Activated T-helper 1 cell treated with anti-CD3 and anti-CD28 coated beads, Interleukin-12 subunit alpha, Interleukin-12 subunit beta, Interleukin-2, Interleukin-4 antibody, amounts not matched to agents 30 ng/mL and 10 ng/mL and 1 ng/mL, durations not matched to agents 14 hours and 24 hours and 36 hours (primary cell): Measurements from ENCODE around the gene DLD. TPM values are rescaled to one million over a fixed set of nuclear protein-coding genes. Genes with fewer than 3 reads are reported as not detected.
"Not testable (repeated sequence)": the region's sequence is repeated elsewhere in the genome, so short reads cannot be mapped to it uniquely, and the experiment has no call there.

ENCODE experiments used
- DNase-seq: peaks from one replicate; pipeline ENCODE4 v3.0.0; 2021; ENCODE audit warnings: low spot score
- H3K27ac Mint-ChIP-seq: one replicate; pipeline ENCODE4 v1.8.0; 2021; ENCODE audit warnings: mild to moderate bottlenecking, mixed read lengths
- H3K27me3 Mint-ChIP-seq: one replicate; pipeline ENCODE4 v1.8.0; 2022; ENCODE audit warnings: mild to moderate bottlenecking, moderate library complexity, mixed read lengths; ENCODE audit not compliant: insufficient read depth
- H3K36me3 Mint-ChIP-seq: one replicate; pipeline ENCODE4 v1.8.0; 2021; ENCODE audit warnings: low read depth, mixed read lengths
- H3K4me1 Mint-ChIP-seq: one replicate; pipeline ENCODE4 v1.8.0; 2021; ENCODE audit warnings: low read depth, mixed read lengths
- H3K4me3 Mint-ChIP-seq: one replicate; pipeline ENCODE4 v1.8.0; 2021; ENCODE audit warnings: mild to moderate bottlenecking, moderate library complexity, mixed read lengths
- H3K9me3 Mint-ChIP-seq: one replicate; pipeline ENCODE4 v1.8.0; 2021; ENCODE audit warnings: mixed read lengths
- intact Hi-C: fragments of 100-400 bp; cut with micrococcal nuclease; formaldehyde crosslinking; loops from one replicate; pipeline ENCODE4 v1.15.1; 2024
- total RNA-seq: library from RNA; stranded (reverse); gene quantifications from 2 replicates; pipeline ENCODE4 v1.2.3, GENCODE V29; 2022

The DLD gene
- total RNA-seq, 1 donor from 2014 or later, result 98.6 TPM

DNA sequence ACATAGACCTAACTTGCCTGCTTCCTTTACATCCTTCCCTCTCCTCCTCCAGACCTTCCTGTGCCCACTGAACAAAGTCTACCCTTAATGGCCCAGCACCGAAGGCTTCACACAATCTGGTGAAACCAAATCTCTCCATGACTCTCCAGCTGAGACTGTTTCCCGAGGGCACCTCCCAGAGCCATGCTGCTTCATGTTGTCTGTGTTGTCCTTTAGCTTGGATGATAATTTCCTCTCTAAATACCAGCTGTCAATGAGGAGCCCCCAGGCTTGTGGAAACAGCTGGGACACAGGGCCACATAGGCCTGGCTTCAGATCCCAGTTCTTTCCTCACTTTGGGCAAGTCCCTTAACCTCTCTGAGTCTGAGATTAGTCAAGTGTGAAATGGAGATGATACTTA lies 54.3 kb downstream of the DLD start:
- no peak overlapping the region for H3K4me3 Mint-ChIP-seq
- no peaks in the 10 kb centered on the region for H3K27me3 Mint-ChIP-seq
- H3K27ac Mint-ChIP-seq, result no peak overlapping the region
- no peaks in the 10 kb centered on the region for H3K4me1 Mint-ChIP-seq
- no peak for DNase-seq
- no peaks in the 10 kb centered on the region for H3K9me3 Mint-ChIP-seq
- H3K36me3 Mint-ChIP-seq, result peaks cover 3% of the 10 kb centered on the region
- intact Hi-C loops, result no loop called here

DNA sequence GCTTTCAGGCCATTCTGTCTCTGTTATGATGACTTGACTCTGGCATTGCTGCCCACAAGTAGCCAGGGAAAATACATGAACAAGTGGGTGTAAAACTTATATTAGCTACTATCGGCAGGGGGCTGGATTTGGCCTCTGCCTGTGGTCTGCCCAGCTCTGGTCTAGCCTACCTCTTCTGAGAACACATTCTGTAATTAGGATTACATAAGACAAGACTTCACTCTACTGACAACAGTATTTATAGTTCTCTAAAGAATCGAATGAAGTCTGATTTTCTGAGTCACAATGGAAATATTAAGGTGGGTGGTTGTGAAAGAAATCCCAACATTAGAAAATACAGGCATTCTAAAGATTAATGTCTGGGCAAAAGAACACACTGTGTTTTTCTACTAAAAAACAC lies 55.5 kb downstream of the DLD start:
- H3K36me3 Mint-ChIP-seq, result no peaks in the 10 kb centered on the region
- intact Hi-C loops, result no loop called here
- no peaks in the 10 kb centered on the region for H3K4me1 Mint-ChIP-seq
- no peak overlapping the region for H3K4me3 Mint-ChIP-seq
- DNase-seq, result no peak
- no peaks in the 10 kb centered on the region for H3K27me3 Mint-ChIP-seq
- no peak overlapping the region for H3K27ac Mint-ChIP-seq
- no peaks in the 10 kb centered on the region for H3K9me3 Mint-ChIP-seq

DNA sequence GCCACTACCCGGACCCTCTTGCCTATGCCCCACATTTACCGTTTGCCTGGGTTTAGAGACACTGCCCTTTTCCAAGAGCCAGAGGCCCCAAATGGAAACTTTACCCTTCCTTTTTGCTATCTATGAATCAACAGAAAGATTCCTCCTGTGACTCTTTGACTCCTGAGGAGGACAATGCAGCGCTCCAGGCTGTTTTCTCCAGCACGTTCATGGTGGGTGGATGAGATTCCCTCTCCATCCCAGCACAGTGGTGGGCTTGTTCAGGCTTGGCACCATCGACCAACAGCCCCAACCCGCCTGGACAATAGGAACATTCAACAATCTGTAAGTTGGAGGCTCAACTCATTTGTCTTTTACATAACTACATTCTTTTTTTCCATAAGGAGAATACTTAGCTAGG lies 55.9 kb downstream of the DLD start:
- Mint-ChIP-seq H3K9me3 (no peaks in the 10 kb centered on the region), H3K27ac (no peak overlapping the region), H3K27me3 (no peaks in the 10 kb centered on the region), H3K36me3 (no peaks in the 10 kb centered on the region), H3K4me3 (no peak overlapping the region), H3K4me1 (no peaks in the 10 kb centered on the region)
- intact Hi-C loops, result no loop called here
- DNase-seq, result no peak

DNA sequence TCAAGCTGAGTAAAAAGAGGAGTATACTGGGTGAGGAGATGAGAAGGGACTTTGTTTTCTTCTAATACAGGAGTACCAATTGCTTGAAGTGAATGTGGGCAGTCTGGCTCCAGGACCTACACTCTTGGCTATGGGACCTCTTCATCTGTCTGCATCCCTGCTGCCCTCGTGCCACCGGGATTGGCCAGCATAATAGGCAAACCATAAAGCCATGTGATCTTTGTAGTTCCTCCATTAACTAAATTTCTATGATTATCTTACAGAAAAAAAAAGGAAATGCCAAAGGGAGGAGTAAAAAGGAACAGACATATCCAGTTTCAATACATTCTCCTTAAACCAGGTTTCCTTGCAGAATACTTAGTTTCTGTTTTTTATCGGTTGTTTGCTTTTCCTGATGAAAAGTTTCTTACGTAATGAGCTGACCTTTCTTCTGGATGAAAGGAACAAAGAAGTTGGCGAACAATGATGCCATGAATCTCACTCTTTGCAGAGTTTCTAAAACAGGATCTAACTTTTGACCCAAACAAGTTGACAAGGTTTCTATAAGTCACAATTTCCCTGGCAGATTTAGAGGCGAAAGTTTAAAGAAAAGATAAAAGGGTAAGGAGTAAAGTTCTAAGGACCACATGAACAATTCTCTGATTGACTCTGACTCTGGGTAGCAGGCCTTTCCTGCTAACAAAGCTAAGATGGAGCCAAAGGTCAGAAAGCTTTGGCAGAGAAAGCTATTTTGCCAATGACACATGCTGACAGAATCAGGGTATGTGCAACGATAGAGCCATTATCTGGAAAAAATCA lies 57.9 kb downstream of the DLD start:
- H3K27ac Mint-ChIP-seq, result no peak overlapping the region
- H3K4me1 Mint-ChIP-seq, result no peaks in the 10 kb centered on the region
- H3K4me3 Mint-ChIP-seq, result no peak overlapping the region
- DNase-seq, result no peak
- intact Hi-C loops, result no loop called here
- no peaks in the 10 kb centered on the region for H3K36me3 Mint-ChIP-seq
- no peaks in the 10 kb centered on the region for H3K27me3 Mint-ChIP-seq
- H3K9me3 Mint-ChIP-seq, result no peaks in the 10 kb centered on the region

- Mint-ChIP-seq H3K27ac (no peak overlapping the region), H3K36me3 (no peaks in the 10 kb centered on the region), H3K27me3 (no peaks in the 10 kb centered on the region), H3K4me1 (no peaks in the 10 kb centered on the region), H3K4me3 (no peak overlapping the region), H3K9me3 (no peaks in the 10 kb centered on the region)
- no peak for DNase-seq
- intact Hi-C loops, result no loop called here
These were observed 58.5 kb downstream of the DLD start for GRCh38 chr7:107949443-107949935.

GRCh38 chr7:107951172-107951787 lies 60.3 kb downstream of the DLD start:
- H3K27ac Mint-ChIP-seq, result no peak overlapping the region
- H3K4me3 Mint-ChIP-seq, result no peak overlapping the region
- intact Hi-C loops, result no loop called here

DNA sequence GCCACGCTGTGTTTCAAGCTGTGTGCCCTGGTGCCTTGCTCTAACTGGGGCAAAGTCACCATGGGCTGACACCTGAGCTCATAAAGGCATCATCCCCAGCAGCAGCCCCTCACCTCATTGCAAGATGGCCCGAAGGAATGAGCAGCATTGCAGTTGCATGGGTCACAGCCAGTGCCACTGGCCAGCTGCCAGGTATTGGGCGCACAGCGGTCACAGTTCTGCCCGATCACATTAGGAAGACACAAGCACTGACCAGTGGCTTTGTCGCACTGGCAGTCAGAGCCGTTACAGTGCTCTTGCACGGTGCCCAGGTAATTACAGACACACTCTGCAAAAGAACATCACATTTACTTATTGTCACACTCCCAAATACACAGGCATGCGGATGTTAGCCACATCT lies 60.9 kb downstream of the DLD start:
- H3K4me3 Mint-ChIP-seq, result no peak overlapping the region
- H3K9me3 Mint-ChIP-seq, result no peaks in the 10 kb centered on the region
- intact Hi-C loops, result no loop called here
- no peak for DNase-seq
- H3K27ac Mint-ChIP-seq, result no peak overlapping the region
- no peaks in the 10 kb centered on the region for H3K36me3 Mint-ChIP-seq
- no peaks in the 10 kb centered on the region for H3K27me3 Mint-ChIP-seq
- no peaks in the 10 kb centered on the region for H3K4me1 Mint-ChIP-seq

More at GRCh38 chr7:107951172-107951787, 60.3 kb downstream of the DLD start:
- H3K36me3 Mint-ChIP-seq, result no peaks in the 10 kb centered on the region
- no peaks in the 10 kb centered on the region for H3K9me3 Mint-ChIP-seq
- no peaks in the 10 kb centered on the region for H3K4me1 Mint-ChIP-seq
- no peaks in the 10 kb centered on the region for H3K27me3 Mint-ChIP-seq
- no peak for DNase-seq

GRCh38 chr7:107953265-107953923 lies 62.4 kb downstream of the DLD start:
- Mint-ChIP-seq H3K36me3 (no peaks in the 10 kb centered on the region), H3K9me3 (no peaks in the 10 kb centered on the region), H3K4me3 (no peak overlapping the region), H3K27me3 (peaks cover 2% of the 10 kb centered on the region), H3K27ac (no peak overlapping the region), H3K4me1 (no peaks in the 10 kb centered on the region)
- DNase-seq, result no peak
- intact Hi-C loops, result no loop called here

- no peak overlapping the region for H3K4me3 Mint-ChIP-seq
- no peaks in the 10 kb centered on the region for H3K36me3 Mint-ChIP-seq
- no peak overlapping the region for H3K27ac Mint-ChIP-seq
- no peaks in the 10 kb centered on the region for H3K4me1 Mint-ChIP-seq
- intact Hi-C loops, result no loop called here
- DNase-seq, result no peak
- H3K9me3 Mint-ChIP-seq, result no peaks in the 10 kb centered on the region
- peaks cover 6% of the 10 kb centered on the region for H3K27me3 Mint-ChIP-seq
These were observed 62.9 kb downstream of the DLD start for GRCh38 chr7:107953924-107954303.

DNA sequence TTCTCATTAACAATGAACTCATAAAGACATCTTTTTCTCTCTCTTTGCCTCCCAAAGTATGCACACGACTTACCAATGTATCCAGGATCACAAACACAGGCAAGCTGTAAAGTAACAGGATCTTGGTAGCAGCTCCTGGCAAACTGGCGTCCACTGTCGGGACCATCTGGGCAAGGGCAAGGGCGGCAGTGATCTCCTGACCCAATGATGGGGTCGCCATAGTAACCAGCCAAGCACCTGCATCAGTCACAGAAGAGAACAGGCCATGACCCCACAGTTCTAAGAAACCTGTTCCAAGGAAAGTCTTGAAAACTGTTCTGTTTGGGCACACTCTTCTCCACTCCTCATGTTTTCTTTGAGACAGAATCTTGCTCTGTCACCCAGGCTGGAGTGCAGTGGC lies 64.4 kb downstream of the DLD start:
- no peak overlapping the region for H3K4me3 Mint-ChIP-seq
- H3K36me3 Mint-ChIP-seq, result no peaks in the 10 kb centered on the region
- no peak overlapping the region for H3K27ac Mint-ChIP-seq
- peaks cover 6% of the 10 kb centered on the region for H3K27me3 Mint-ChIP-seq
- no peaks in the 10 kb centered on the region for H3K9me3 Mint-ChIP-seq
- no peaks in the 10 kb centered on the region for H3K4me1 Mint-ChIP-seq
- no peak for DNase-seq
- intact Hi-C loops, result no loop called here

DNA sequence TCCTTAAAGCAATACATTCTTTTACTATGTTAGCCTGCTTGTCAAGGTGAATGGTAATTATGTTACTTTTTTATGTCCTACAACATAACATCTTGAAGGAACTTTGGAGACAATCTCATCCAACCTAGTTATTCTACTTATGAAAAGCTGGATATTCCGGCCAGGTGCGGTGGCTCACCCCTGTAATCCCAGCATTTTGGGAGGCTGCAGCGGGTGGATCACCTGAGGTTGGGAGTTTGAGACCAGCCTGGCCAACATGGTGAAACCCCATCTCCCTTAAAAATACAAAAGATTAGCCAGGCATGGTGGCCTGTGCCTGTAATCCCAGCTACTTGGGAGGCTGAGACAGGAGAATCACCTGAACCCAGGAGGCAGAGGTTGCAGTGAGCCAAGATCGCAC lies 66.0 kb downstream of the DLD start:
- H3K36me3 Mint-ChIP-seq, H3K9me3 Mint-ChIP-seq, H3K4me3 Mint-ChIP-seq, H3K27ac Mint-ChIP-seq, DNase-seq, intact Hi-C loops, H3K27me3 Mint-ChIP-seq, H3K4me1 Mint-ChIP-seq: not testable (repeated sequence)

DNA sequence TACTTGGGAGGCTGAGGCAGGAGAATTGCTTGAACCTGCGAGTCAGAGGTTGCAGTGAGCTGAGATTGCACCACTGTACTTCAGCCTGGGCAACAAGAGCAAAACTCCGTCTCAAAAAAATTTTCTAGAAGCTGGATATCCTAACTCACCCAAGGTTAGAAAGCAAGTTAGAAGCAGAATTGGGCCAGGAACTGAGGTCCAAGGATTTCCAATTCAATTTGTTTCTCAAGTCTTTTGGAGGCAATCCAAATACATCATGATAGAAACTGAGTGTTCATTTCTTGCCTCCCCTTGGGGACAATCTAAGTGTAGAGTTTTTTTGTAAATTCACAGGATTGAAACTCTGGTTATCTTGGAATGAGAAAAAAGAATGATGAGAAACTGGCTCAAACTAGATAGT lies 66.5 kb downstream of the DLD start:
- no peaks in the 10 kb centered on the region for H3K9me3 Mint-ChIP-seq
- peaks cover 6% of the 10 kb centered on the region for H3K27me3 Mint-ChIP-seq
- no peak overlapping the region for H3K27ac Mint-ChIP-seq
- H3K4me1 Mint-ChIP-seq, result no peaks in the 10 kb centered on the region
- no peak overlapping the region for H3K4me3 Mint-ChIP-seq
- intact Hi-C loops, result no loop called here
- DNase-seq, result no peak
- no peaks in the 10 kb centered on the region for H3K36me3 Mint-ChIP-seq

- intact Hi-C loops, result no loop called here
- Mint-ChIP-seq H3K9me3 (no peaks in the 10 kb centered on the region), H3K4me1 (no peaks in the 10 kb centered on the region), H3K27ac (no peak overlapping the region), H3K27me3 (peaks cover 9% of the 10 kb centered on the region), H3K4me3 (no peak overlapping the region), H3K36me3 (no peaks in the 10 kb centered on the region)
- no peak for DNase-seq
These were observed 68.0 kb downstream of the DLD start for GRCh38 chr7:107958764-107959526.
